Endothelial cell of umbilical vein (primary cell): ENCODE results near the gene IVD. TPM values are rescaled to one million over a fixed set of nuclear protein-coding genes. Genes with fewer than 3 reads are reported as not detected.

ENCODE experiments used
- BruUV-seq: library from RNA; stranded (reverse); fragments of 400-500 nt; replicated peaks from 2 replicates; lab custom pipeline; 2021; lab: Mats Ljungman, UMichigan
- CTCF ChIA-PET: fragments of 300-600, 350-600 bp; sonication (Branson Sonifier 250); formaldehyde crosslinking; loops from one replicate; lab custom pipeline; 2021; ENCODE audit warnings: antibody characterized with exemption, inconsistent platforms; lab: Charles Lee
- POLR2A ChIA-PET: fragments of 300-600, 350-600 bp; sonication (Branson Sonifier 250); formaldehyde crosslinking; loops from one replicate; lab custom pipeline; 2021; ENCODE audit warnings: antibody characterized with exemption, inconsistent platforms; lab: Charles Lee
- DNase-seq: peaks from one replicate; pipeline ENCODE4 v3.0.0-alpha.2; 2011; ENCODE audit warnings: low read depth, low spot score
- FAIRE-seq: peaks from 2 replicates; lab custom pipeline; 2011; peaks lifted over from hg19 to GRCh38; lab: Jason Lieb, UNC
- H2AFZ ChIP-seq: 2 replicates; pipeline ENCODE4 v1.6.0; 2012; ENCODE audit warnings: low read depth, low read length, control low read depth, inconsistent platforms
- H3K27ac ChIP-seq: 2 replicates; pipeline ENCODE4 v1.5.1; 2011; ENCODE audit warnings: low read depth, mild to moderate bottlenecking, control low read depth, low read length, moderate library complexity; ENCODE audit not compliant: insufficient read depth
- H3K27me3 ChIP-seq, 2 experiments: 2 replicates each; pipeline versions ENCODE4 v1.6.0 to v1.6.1; 2011; ENCODE audit warnings: low read length in 2 of 2, mixed read lengths in 1 of 2; ENCODE audit not compliant: control insufficient read depth in 2 of 2, insufficient read depth in 2 of 2
- H3K36me3 ChIP-seq, 2 experiments: 2 replicates in 1 of 2; 3 replicates in 1 of 2; pipeline ENCODE4 v1.5.1; 2011; ENCODE audit warnings: low read length in 2 of 2, mild to moderate bottlenecking in 1 of 2, moderate library complexity in 1 of 2; ENCODE audit not compliant: control insufficient read depth in 2 of 2, insufficient read depth in 2 of 2; ENCODE audit errors: extremely low read depth in 1 of 2
- H3K4me1 ChIP-seq: 3 replicates; pipeline ENCODE4 v1.5.1; 2011; ENCODE audit warnings: mild to moderate bottlenecking, low read length; ENCODE audit not compliant: control insufficient read depth, insufficient read depth; ENCODE audit errors: extremely low read depth
- H3K4me2 ChIP-seq: 2 replicates; pipeline ENCODE4 v1.6.1; 2011; ENCODE audit warnings: low read length, control low read depth, mixed read lengths; ENCODE audit not compliant: insufficient read depth
- H3K4me3 ChIP-seq, 3 experiments: fragments of 200-600 bp in 1 of 3; sonication (generic), shearing (Covaris generic) in 1 of 3; replicated peaks in 1 of 3; 2 replicates each; pipeline ENCODE4 v1.5.1; 2011 to 2016; ENCODE audit warnings: control low read depth in 3 of 3, low read length in 3 of 3, mild to moderate bottlenecking in 2 of 3, inconsistent platforms in 1 of 3, low read depth in 1 of 3, moderate library complexity in 1 of 3; ENCODE audit not compliant: insufficient read depth in 1 of 3
- H3K79me2 ChIP-seq: 2 replicates; pipeline ENCODE4 v1.6.0; 2012; ENCODE audit warnings: low read length, inconsistent platforms; ENCODE audit not compliant: control insufficient read depth, insufficient read depth
- H3K9ac ChIP-seq: replicated peaks from 2 replicates; pipeline ENCODE3; 2011; ENCODE audit warnings: low read length, control low read depth; ENCODE audit not compliant: insufficient read depth; ENCODE audit errors: extremely low read depth
- H3K9me1 ChIP-seq: replicated peaks from 3 replicates; pipeline ENCODE4 v1.6.0; 2011; ENCODE audit warnings: mild to moderate bottlenecking, low read length; ENCODE audit not compliant: control insufficient read depth, insufficient read depth; ENCODE audit errors: extremely low read depth
- H3K9me3 ChIP-seq: replicated peaks from 2 replicates; pipeline ENCODE4 v1.5.1; 2012; ENCODE audit warnings: low read length, inconsistent platforms; ENCODE audit not compliant: control insufficient read depth, insufficient read depth
- H4K20me1 ChIP-seq: replicated peaks from 2 replicates; pipeline ENCODE3; 2011; ENCODE audit warnings: mild to moderate bottlenecking, low read length; ENCODE audit not compliant: control insufficient read depth, insufficient read depth; ENCODE audit errors: extremely low read depth
- CTCF ChIP-seq, 2 donors: IDR thresholded peaks; 1 replicate in 1 of 2; 2 replicates in 1 of 2; pipeline ENCODE4 v1.5.1; 2011; ENCODE audit warnings: low read length in 2 of 2, mild to moderate bottlenecking in 2 of 2, moderate library complexity in 2 of 2, control low read depth in 1 of 2, inconsistent platforms in 1 of 2, low read depth in 1 of 2; ENCODE audit not compliant: insufficient read depth in 1 of 2; ENCODE audit errors: extremely low read depth in 1 of 2
- EZH2 ChIP-seq: IDR thresholded peaks from 2 replicates; pipeline ENCODE4 v1.6.1; 2012; ENCODE audit warnings: borderline replicate concordance, low read depth, mild to moderate bottlenecking, moderate library complexity, low read length, inconsistent platforms; ENCODE audit not compliant: severe bottlenecking
- FOS ChIP-seq: IDR thresholded peaks from 2 replicates; pipeline ENCODE4 v1.6.1; 2011; ENCODE audit warnings: mild to moderate bottlenecking, low read length, moderate library complexity, borderline replicate concordance; ENCODE audit not compliant: insufficient read depth
- GATA2 ChIP-seq: IDR thresholded peaks from 2 replicates; pipeline ENCODE4 v1.7.0; 2011; ENCODE audit warnings: low read depth, mild to moderate bottlenecking, moderate library complexity, mixed read lengths, low read length; ENCODE audit not compliant: insufficient read length, insufficient read depth
- JUN ChIP-seq: IDR thresholded peaks from 2 replicates; pipeline ENCODE4 v1.6.1; 2011; ENCODE audit warnings: borderline replicate concordance, low read depth; ENCODE audit not compliant: insufficient read length, insufficient read depth
- MAX ChIP-seq: IDR thresholded peaks from 2 replicates; pipeline ENCODE4 v1.6.1; 2011; ENCODE audit not compliant: insufficient read depth, insufficient read length
- MYC ChIP-seq: IDR thresholded peaks from one replicate; pipeline ENCODE4 v1.6.1; 2011; ENCODE audit warnings: mild to moderate bottlenecking, low read depth, low read length
- POLR2A ChIP-seq: IDR thresholded peaks from 2 replicates; pipeline ENCODE4 v1.6.1; 2012; ENCODE audit warnings: low read depth, mild to moderate bottlenecking, control low read depth, low read length
- POLR2AphosphoS5 ChIP-seq: IDR thresholded peaks from 2 replicates; pipeline ENCODE4 v1.6.1; 2012; ENCODE audit warnings: low read depth, mild to moderate bottlenecking, control low read depth, low read length, moderate library complexity; ENCODE audit not compliant: insufficient read depth
- dilution Hi-C: fragments of 300-500 bp; cut with MboI; formaldehyde crosslinking; loops from one replicate; pipeline ENCODE4 v1.15.0; 2019; ENCODE audit warnings: low sequenced_read_pairs; ENCODE audit not compliant: extremely low pct_ligation_motif_present
- intact Hi-C: fragments of 100-400 bp; cut with micrococcal nuclease; formaldehyde crosslinking; loops from one replicate; pipeline ENCODE4 v1.10.0; 2022
- polyA plus RNA-seq, 4 experiments: library from polyadenylated mRNA; depleted of rRNA in 3 of 4; stranded (reverse) in 3 of 4; unstranded in 1 of 4; fragments of >200 nt; gene quantifications; 2 replicates each; pipeline versions ENCODE4 v1.2.1 to v1.2.3, GENCODE V29; 2011 to 2012; ENCODE audit warnings: missing spikeins in 1 of 4
- total RNA-seq: library from RNA; stranded (reverse); gene quantifications from 2 replicates; pipeline ENCODE4 v1.2.3, GENCODE V29; 2021

IVD gene
- total and polyA plus RNA-seq, 2 donors (not counting 3 experiments of a cell fraction or from before 2014, with no cell fraction given), result 34.1 to 62.5 TPM

GRCh38 chr15:40360015-40360414 is 45.6 kb upstream of the IVD start:
- no peaks in the 10 kb centered on the region for H3K9me3 ChIP-seq
- FAIRE-seq (no peak), DNase-seq (no peak)
- H3K79me2 ChIP-seq, result no peaks in the 10 kb centered on the region
- ChIA-PET CTCF (no interaction called here), POLR2A (no interaction called here)
- no peak for TF ChIP-seq MAX
- no peak for TF ChIP-seq JUN
- TF ChIP-seq CTCF (IDR thresholded peaks at IDR 0.05; ENCODE audit: extremely low read depth in 1 of 2, insufficient read depth in 1 of 2, low read depth in 1 of 2, low read length in 2 of 2), result no peak
- no peak for TF ChIP-seq POLR2A
- TF ChIP-seq EZH2, result no peak
- TF ChIP-seq MYC, result no peak
- no peak for TF ChIP-seq POLR2AphosphoS5
- no peak for TF ChIP-seq FOS
- no peak for TF ChIP-seq GATA2
- H3K4me3 ChIP-seq, result no peak overlapping the region
- H4K20me1 ChIP-seq, result no peaks in the 10 kb centered on the region
- no peak overlapping the region for H3K9ac ChIP-seq
- peaks cover 6 to 9% of the 10 kb centered on the region in 2 experiments for H3K27me3 ChIP-seq
- H3K9me1 ChIP-seq, result no peaks in the 10 kb centered on the region
- H3K36me3 ChIP-seq, result no peaks in the 10 kb centered on the region
- intact Hi-C loops (no loop called here), dilution Hi-C loops (no loop called here)
- no peak overlapping the region for H3K4me2 ChIP-seq
- H3K4me1 ChIP-seq, result peaks cover 8% of the 10 kb centered on the region
- no TSS peak for BruUV-seq
- no peak overlapping the region for H3K27ac ChIP-seq
- no peak overlapping the region for H2AFZ ChIP-seq
